Measurements from ENCODE around the gene CWF19L1.

CWF19L1 gene

GRCh38 chr10:100183481-100183880 lies 84.0 kb downstream of the CWF19L1 start:
- in situ Hi-C loops (cut with HindIII; ENCODE audit: low sequenced_read_pairs), result loop anchor here (25.0 kb wide), 1 partner anchor 321 kb away; no protein-coding TSS in a partner anchor

DNA sequence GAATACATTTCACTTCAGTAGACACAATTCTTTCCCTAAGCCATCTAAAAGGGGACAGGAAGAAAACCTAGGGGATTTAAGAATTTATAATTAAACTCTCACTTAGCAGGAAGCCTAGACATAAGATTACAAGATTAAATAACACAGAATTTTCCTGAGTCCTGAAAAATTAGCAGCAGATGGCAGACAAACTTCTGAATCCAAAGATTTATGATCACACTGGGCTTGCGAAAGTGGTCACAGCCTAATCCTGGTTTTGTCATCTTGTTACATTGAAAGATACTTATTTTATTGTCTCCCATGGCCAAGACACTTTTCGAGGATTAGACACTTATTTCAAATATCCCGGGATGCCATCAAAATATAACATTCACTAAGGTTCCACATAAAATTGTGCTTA lies 84.5 kb downstream of the CWF19L1 start:
- in situ Hi-C loops (cut with HindIII; ENCODE audit: low sequenced_read_pairs), result loop anchor here (25.0 kb wide), 1 partner anchor 321 kb away; no protein-coding TSS in a partner anchor

Data from DLD1 (cell line).